Embryonic facial prominence (tissue), 1 donor: ENCODE data around the gene SRPK2.

Experiments
- DNase-seq: peaks from one replicate; pipeline ENCODE4 v3.0.0-alpha.2; 2016; ENCODE audit errors: extremely low spot score

The SRPK2 gene

DNA sequence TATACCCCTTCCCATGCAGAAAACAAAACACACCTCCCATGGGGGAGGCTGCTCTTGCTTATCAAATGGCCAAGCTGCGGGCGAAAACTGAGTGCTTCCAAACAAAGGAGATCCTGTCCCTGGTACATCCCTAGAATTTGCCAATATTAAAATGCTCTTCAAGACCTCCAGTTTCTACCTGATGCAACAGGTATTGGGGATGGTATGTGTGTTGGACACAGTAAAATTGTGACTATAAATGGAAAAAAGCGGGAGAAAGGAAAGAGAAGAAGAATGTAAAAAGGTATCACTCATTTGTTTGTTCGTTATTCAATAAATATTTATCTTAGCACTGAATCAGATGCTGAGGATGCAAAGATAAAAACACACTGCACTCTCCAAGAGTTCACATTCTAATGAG, 250.8 kb downstream of the SRPK2 start:
- no peak for DNase-seq

DNA sequence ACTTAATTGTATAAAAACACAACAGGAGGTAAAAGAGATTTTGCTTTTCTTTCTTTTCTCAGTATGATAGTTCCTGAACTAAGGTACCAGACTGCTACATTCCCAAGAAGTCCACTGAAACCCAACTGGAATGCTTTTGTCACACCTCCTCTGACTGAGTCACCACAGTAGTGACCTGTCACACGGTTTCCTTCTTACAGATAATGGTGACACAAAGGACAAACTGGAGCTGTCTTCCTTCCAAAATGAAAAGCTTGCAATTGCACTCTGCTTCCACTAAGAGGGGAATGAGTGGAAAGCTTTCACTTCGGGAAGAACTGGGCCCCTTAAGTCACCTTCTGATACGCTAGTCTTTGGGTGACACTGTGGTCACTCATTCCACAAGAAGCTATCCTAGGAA, 252.5 kb downstream of the SRPK2 start:
- DNase-seq = no peak

DNA sequence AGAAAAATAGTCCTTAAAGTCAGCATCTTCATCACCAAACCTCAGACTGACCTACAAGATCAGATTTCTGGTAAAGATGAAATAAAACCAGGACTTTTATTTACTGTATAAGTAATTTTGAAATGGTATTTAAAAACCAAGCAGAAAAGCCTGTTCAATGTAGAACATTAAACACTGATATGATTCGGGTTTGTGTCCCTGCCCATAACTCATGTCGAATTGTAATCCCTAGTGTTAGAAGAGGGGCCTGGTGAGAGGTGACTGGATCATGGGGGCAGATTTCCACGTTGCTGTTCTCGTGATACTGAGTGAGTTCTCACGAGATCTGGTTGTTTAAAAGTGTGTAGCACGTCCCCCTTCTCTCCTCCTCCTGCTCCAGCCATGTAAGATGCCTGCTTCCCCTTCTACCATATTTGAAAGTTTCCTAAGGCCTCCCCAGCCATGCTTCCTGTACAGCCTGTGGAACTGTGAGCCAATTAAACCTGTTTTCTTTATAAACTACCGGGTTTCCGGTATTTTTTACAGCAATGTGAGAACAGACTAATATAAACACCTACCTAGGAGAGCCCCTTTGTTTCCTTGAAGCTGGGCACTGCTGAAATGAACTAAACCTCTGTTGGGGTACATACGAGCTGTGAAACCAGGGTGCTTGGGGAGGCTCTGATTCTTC, 254.6 kb downstream of the SRPK2 start:
- DNase-seq = no peak

DNA sequence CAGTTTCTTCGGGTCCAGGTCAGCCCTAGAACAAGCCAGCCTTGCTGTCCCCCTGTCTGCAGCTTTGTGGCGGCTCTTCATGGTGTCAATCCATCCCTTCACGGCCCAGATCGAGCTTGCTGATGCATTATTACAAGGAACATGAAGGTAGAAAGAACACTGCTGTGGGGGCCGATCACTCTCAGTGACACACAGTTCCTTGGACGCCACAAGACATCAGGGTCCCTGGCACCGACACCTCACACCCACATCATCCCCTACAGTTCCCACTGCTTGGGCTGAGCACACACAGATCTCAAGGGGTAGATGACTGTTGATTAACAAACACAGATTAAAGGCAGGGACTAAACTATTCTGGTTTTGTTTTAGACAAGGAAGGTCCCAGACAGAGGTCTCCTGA, 255.4 kb downstream of the SRPK2 start:
- DNase-seq = no peak

DNA sequence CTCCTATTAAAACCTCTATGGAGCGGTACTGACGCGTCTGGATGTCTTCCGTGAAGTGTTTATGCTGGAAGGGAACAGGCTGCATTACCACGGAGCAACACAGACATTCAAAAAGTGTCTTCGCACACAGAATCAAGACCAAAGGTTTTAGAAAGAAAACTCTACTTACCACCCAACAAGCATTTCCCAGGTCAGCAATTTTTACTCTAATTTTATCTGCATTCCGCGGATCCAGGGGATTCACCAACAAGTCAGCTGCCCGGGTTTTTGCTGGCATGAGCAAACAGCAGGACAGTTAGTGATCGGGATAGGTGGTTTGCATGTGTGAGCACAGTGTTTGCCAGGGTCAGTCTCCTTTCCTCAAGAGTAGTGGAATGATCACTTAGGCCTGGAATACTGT, 255.9 kb downstream of the SRPK2 start:
- no peak for DNase-seq

DNA sequence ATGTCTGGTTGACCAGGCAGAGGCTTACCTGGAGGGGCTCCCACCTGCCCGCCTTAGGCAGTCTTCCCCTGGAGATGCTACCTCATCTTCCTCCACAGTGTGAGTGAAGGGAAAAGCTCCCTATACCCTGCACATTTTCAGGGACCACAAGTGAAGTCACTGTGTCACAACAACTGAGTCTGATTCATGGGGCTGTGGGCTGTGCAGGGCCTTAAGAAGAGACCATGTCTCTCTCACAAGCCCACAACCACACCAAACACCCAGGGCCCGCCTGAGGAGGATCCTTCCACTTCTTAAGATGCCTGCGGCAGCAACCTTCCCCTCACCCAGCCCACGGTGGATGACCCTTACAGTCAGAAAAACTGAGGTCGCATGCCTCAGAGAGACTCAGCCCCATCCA, 256.4 kb downstream of the SRPK2 start:
- no peak for DNase-seq

DNA sequence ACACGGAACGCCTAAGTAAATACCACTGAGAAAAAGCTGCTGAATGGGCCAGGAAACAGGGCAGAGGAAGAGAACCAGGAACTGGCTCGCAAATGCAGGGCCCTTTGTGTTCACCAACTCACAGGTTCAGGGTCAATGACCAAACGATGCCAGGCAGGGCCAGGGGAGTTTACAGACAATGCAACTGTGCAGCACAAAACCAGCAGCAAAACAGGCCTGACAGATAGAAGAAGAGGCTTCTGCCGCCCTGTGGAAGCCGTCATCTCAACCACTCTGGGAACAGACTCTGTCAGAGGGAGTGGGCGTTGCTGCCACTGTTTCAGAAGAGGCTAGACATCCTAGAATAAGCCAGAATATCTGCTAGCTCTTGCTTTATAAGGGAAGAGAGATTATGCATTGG, 256.8 kb downstream of the SRPK2 start:
- DNase-seq = no peak

DNA sequence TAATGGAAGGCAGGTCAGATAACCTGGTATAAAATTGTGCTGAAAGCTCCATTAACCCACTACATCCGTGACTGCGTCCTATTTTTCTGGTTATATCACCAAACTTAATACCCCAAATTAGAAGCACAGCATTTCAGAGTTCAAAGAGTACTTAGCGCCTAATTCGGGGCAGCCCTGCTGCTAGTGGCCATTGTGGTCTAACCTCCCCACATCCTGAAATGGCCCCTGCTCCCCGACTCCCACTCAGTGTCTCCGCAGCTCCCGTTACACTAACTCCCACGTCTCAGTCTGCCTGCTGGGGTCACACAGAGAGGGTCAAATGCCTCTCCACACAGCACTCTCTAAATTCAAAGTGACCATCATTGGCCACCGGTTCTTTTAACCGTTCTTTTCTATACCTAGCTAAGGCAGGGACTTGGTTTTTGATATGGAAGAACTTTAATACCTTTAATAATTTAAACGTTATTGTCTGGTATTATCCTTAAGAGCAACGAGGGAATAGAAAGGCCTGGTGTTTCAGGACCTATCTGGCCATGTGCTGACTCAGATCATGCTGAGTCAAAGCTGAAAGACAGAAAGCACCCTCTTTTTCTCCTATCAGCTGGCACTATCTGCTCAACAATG, 257.6 kb downstream of the SRPK2 start:
- no peak for DNase-seq

DNA sequence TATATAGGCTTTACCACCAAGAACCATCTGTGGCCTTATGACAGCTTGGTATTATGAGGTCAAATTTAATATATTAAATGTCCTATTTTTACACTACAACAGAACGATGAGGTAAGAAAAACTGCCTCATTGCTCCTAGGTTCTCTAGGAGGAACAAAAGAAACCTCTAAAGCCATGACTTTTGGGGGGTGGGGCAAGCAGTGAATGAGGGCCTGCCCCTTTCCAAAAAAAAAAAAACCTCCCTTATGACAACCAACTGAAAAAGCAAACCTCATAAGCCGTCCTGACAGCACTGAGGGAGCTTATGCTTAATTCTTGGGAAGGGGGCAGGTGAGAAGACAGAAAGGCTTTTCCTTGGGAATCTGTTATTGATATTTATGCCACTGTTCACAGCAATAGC, 258.1 kb downstream of the SRPK2 start:
- DNase-seq = no peak

DNA sequence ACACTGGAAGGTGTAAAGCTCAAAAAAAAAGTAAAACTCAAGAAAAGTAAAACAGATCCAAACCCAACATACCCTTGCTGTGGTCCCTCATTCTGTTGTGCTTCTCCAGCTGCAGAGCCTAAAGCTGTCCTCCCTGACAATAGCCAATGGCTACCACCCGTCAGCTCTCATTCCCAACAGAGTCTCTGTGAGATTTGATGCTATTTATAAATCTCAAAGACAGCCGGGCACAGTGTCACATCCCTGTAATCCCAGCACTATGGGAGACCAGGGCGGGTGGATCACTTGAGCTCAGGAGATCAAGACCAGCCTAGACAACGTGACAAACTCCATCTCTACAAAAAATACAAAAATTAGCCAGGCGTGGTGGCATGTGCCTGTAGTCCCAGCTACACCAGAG, 258.7 kb downstream of the SRPK2 start:
- DNase-seq = no peak

DNA sequence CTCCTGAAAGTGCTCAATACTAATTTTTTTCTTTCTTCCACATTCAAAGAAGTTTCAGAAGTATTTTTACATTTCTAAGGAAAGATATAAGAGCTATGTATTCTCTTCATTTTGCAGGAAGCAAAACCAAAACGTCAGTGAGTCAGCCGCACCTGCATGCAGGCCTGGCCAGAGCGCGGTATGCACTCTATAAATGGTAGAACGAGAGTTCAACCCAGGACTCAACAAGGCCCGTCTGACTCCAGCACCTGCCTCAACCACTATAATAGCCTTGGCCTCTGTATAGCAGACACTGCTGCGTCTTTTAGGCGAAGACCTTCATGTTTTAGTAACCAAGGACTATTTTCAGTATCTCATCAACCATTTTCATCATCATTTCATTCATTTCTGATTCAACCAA, 261.5 kb downstream of the SRPK2 start:
- no peak for DNase-seq

DNA sequence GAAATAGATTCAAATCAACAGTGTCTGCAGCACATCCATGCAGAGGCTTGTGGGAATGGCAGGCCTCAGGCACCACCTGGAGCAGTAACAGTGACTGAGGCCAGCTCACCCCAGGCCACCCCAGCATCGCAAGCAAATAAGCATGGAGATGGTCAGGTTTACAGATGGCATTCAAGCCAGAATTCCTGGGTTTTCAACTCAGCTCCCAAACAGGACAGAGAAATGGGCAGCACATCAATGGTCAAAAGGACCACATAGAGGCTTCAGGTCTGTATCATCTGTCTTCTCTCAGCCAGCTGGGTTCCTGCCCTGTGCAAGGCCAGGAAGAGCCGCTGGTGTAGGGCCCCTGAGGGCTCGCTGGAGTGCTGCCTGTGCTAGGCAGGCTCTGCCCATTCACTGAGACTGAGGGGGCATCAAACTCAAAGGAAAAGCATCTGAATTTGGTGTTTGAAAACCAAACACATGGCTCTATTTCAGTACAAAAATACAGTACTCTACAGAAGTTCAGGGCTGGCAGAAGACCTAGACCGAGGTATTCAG, 262.2 kb downstream of the SRPK2 start:
- no peak for DNase-seq

DNA sequence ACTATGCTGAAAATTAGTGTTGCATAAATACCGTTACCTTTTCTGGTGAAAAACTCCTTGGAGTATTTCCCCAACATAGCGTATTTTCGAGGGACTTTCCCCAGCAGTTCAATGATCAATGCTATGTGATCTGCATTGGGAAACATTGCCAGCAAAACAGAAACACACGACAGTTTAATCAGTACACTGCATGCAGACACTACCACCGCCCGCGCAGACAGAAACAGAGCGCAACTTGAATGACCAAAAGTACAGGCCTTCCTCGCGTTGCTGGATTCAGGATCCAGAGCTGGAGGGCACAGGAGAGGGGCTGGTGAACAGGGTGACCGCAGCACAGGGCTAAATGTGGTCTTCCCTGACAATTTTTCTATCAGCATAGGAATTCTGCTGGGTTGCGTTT, 263.0 kb downstream of the SRPK2 start:
- DNase-seq = no peak

DNA sequence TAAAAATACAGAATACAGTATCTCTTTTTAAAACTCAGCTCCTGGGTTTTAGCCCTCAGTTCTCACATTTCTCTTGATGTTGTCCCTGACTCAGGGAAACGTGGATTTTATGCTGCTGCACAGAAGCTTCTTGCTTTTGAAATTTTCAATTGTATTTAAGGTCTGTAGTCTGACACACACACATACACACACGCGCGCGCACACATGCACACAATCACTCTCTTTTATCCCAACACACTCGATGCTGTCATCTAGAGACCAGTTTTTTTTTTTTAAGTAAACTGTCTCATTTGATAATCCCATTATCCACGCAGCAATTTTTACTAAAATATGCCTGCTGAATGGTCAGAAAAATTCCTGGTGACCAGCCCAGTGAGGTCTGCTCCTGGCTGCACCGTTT, 266.1 kb downstream of the SRPK2 start:
- no peak for DNase-seq

DNA sequence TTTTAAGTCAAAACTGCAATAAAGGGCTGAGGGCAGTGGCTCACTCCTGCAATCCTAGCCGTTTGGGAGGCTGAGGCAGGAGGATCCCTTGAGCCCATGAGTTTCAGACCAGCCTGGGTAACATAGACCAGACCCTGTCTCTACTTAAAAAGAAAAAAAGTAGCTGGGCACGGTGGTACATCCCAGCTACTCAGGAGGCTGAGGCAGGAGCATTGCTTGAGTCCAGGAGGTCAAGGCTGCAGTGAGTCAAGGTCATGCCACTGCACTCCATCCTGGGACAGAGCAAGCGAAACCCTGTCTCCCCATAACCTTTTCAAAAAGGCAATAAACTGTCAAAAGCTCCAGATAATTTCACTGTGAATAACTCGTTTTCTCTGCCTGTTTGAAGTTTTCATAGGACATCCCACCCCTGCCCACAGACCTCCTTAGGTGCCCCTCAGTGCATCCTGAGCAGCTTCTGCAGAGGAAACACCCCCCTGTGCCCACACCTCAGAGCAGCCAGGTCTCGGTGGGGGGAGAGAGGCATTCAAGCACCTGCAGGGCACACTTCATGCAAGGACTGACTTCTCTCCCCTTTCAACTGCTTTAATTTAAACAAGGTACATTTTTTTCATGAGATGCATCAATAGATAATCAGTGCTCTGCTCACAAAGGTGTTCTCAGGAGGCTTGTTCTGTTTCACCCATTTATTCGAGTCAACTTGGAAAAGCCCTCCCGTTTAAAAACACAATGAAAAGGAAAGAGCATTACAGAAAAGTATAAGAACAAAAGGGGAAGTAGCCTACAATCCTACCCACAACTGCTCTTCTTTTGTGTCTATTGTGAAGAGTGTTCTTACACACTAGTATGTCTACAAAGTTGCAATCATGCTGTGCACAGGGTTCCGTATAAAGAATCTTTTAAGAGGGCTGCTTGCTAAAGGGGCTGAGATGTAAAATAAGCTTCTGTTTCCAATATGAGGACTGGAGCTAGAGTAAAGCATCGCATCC, 269.8 kb downstream of the SRPK2 start:
- no peak for DNase-seq

DNA sequence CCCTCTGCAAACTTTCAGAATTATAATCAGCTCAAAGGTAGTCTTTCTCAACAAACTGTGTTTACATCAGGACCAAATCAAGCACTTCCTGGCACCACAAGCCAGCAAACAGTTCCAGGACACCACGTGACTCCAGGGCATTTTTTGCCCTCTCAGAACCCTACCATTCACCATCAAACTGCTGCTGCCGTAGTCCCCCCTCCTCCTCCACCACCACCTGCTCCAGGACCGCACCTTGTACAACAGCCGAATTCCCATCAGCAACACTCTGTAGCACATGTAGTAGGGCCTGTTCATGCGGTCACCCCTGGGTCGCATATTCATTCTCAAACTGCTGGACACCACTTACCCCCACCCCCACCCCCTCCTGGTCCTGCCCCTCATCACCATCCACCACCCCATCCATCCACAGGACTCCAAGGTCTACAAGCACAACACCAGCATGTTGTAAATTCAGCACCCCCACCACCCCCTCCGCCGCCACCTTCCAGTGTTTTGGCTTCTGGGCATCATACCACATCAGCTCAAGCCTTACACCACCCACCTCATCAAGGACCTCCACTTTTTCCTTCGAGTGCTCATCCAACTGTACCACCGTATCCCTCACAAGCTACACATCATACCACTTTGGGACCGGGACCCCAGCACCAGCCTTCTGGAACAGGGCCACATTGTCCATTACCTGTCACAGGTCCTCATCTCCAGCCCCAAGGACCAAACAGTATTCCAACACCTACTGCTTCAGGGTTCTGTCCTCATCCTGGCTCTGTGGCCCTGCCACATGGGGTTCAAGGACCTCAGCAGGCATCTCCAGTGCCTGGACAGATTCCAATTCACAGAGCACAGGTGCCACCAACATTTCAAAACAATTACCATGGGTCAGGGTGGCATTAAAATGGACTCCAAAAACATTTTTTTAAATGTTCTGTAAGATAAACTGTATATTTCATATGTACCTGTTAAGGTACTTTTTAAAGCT, 276.0 kb downstream of the SRPK2 start:
- DNase-seq = no peak

DNA sequence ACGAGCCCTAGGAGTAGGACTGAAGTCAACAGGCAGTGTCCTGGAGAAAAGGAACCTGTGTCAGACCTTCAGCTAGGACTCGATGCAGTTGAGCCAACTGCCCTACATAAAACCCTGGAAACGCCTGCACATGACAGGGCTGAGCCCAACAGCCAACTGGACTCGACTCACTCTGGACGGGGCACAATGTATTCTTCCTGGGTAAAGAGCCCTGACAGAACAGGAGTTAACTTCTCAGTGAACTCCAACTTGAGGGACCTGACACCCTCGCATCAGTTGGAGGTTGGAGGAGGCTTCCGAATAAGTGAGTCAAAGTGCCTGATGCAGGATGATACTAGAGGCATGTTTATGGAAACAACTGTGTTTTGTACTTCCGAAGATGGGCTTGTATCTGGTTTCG, 281.3 kb downstream of the SRPK2 start:
- no peak for DNase-seq

DNA sequence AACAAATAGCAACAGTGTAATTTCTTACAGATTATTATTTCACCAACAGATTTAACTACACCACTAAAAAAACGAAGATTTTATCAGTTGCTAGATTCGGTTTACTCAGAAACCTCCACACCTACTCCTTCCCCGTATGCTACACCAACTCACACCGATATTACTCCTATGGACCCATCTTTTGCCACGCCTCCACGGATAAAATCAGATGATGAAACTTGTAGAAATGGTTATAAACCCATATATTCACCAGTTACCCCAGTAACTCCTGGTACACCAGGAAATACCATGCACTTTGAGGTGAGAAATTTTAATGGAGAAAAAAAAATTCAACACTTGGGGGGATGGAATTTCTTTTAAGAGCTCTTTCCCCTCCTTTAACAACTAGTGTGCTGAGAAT, 282.2 kb downstream of the SRPK2 start:
- DNase-seq = no peak

DNA sequence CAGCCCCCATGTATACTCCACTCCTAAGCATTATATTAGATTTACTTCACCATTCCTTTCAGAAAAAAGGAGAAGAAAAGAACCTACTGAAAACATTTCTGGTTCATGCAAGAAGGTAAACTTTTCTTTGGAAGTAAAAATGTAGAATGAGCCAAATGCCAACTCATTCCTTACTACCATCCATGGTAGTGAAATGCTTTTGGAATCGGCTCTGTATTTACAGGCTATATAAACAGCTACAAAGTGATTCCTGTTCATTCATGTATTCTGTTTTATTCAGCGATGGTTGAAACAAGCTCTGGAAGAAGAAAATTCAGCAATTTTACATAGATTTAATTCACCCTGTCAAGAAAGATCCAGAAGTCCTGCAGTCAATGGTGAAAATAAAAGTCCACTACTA, 283.1 kb downstream of the SRPK2 start:
- no peak for DNase-seq

DNA sequence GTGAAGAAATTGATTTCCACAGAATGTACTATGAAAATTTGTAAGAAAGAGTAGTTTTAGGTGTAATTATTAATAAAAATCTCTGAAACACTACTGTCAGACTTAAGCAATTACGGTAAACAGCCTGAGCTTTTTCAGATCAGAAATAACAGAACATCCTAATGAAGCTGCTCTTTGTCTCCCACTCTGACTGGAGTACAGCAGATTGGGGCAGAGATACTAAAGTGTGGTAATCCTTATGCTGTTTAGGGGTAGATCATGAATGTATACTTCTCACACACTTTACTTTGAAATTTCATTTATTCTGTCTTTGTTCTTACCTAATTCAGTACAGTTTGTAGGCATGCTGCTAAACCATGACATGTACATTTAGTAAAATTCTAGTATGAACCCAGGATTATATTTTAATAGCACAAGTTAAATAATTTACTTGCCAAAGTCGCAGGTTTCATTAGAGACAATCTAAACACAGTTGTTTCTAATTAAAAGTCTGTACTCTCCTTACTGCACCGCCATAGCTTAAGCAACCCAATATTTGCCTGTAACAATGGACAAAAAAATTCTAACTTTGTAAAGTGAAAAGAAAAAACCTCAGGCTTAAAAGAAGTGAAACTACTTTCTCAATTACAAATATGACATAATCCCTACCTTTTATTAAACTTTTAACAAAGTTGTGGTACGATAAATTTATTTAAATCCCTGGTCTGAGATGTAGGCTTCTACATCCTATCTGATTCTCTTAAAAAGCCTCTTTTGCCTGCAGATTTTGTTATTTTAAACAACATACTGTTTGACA, 286.0 kb downstream of the SRPK2 start:
- no peak for DNase-seq
